ENCODE measurements around the gene ZNF761.
A peak's percentile ranks its signal among the peaks of the same experiment; 100 is the strongest.
"Not testable (repeated sequence)": the region's sequence is repeated elsewhere in the genome, so short reads cannot be mapped to it uniquely, and the experiment has no call there.

Gene ZNF761

DNA sequence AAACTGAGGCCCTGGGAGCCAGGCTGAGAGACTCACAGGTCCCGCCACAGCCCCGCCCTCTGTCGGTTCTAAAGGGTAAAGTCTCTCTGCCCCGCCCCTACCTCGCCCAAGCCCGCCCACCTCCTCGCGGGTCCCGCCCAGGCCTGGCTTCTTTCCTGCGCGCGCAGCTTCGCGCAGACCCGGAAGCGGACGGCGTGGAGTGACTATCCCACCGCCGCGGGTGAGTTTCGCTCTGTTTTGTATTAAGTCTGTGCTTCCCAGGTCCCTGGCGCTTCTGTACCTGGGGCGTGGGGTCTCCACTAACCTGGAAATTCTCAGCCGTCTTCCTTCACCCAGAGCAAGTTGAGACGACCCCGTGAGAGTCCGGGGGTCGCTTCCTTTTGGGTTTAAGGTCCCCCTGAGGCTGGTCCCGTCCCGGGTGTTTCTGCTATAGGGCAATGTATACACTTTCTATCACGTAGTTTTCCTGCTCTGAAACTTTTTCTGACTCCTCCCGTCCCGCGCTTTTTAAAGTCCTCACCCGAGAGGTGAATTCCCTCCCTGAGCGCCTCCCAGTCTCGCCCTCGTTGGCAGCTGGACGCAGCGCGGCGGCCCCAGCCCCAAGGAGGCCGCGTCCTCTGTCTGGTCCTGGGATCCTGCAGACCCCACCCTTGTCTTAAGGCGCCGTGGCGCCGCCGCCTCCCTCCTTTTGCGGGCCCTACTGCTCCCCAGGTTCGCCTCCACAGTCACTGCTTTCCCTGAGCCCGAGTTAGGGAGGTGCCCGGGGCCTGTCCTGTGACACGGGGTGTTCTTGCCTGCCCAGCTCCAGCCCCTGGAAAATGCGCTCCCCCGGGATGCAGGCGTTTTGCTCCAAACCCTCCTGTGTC, 36.6 kb upstream of the ZNF761 start, which contains the start of gene ZNF765:
ZNF765 (plus strand) TSS at position 176 of the 866 bp plus-strand sequence. CDS start 2,867 bp downstream, outside the sequence.
- TF ChIP-seq, protein P1, sequence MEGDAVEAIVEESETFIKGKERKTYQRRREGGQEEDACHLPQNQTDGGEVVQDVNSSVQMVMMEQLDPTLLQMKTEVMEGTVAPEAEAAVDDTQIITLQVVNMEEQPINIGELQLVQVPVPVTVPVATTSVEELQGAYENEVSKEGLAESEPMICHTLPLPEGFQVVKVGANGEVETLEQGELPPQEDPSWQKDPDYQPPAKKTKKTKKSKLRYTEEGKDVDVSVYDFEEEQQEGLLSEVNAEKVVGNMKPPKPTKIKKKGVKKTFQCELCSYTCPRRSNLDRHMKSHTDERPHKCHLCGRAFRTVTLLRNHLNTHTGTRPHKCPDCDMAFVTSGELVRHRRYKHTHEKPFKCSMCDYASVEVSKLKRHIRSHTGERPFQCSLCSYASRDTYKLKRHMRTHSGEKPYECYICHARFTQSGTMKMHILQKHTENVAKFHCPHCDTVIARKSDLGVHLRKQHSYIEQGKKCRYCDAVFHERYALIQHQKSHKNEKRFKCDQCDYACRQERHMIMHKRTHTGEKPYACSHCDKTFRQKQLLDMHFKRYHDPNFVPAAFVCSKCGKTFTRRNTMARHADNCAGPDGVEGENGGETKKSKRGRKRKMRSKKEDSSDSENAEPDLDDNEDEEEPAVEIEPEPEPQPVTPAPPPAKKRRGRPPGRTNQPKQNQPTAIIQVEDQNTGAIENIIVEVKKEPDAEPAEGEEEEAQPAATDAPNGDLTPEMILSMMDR (IDR thresholded peaks at IDR 0.05; ENCODE audit: control extremely low read depth, extremely low read depth, low read depth, missing control alignments) = peak; percentile 35
- peak; percentile 93 for DNase-seq (ENCODE audit: extremely low spot score)
- ChIA-PET POLR2A (no interaction called here), CTCF (no interaction called here)

DNA sequence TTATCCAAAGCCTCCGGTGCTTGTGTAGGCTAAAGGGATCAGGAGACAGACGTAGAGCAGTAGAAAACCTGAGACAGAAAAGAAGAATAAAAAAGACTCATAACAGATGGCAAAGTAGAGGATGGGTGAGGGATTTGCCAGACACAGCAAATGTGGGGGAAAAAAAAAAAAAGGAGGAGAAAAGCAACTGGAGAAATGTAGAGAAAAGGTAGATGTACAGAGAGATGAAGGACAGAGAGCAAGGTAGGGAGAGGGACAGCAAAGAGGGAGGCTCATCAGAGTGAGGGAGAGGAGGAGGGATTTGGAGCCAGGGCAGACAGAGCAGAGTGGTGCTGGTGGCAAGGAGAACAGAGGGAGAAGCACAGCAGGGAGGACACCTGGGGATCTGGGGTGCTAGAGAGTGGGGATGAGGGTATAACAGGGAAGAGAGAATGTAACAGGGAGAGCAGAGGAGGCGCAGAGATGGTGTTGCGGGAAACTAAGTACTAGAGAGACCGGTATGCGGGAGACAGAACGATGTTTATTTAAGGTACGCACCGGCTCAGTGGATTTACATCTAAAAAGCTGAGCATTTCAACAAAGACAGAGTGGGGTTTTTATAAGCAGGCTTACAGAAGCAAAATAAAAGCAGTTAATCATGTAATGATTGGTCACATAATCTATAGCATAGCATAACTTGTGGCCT, 35.8 kb upstream of the ZNF761 start:
- CTCF ChIA-PET; POLR2A ChIA-PET; DNase-seq (ENCODE audit: extremely low spot score): not testable (repeated sequence)

DNA sequence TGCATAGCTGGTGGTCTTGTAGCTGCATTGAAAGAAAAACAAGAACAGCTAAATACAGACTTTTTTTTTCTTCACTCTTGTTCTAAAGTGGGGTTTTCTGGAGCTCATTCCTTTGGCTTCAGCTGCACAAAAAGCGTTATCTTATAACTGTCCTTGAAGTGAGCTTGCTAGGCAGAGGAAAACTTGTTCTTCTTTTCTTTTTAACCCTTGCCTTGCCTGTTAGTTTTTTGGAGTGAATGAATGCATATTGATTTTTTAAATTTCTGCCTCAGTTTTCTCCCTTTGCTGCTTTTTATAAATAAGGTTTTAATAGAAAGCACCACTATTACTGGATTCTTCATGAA, 35.3 kb upstream of the ZNF761 start:
- POLR2A ChIA-PET = no interaction called here
- CTCF ChIA-PET = no interaction called here
- no peak for DNase-seq (ENCODE audit: extremely low spot score)
- TF ChIP-seq, protein P1 (IDR thresholded peaks at IDR 0.05; ENCODE audit: control extremely low read depth, extremely low read depth, low read depth, missing control alignments) = no peak

DNA sequence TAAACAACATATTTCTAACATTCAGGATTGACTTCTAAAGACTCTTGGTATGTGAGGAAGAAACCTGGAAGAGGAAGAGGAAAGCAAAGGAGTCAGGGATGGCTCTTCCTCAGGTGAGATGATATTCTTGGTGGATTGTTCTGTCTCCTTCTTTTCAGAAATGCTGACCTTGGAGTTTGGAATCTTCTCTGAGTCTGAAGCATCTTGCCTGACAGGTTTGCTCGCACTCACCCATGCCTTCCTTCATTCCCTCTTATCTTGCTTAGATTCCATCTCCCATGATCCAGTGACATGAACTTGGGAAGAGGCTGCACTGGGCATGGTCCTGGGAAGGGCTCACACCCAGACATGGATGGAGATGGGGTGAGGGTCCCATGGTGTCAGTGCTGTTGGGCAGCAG, 33.9 kb upstream of the ZNF761 start:
- CTCF ChIA-PET; DNase-seq (ENCODE audit: extremely low spot score); POLR2A ChIA-PET: not testable (repeated sequence)

DNA sequence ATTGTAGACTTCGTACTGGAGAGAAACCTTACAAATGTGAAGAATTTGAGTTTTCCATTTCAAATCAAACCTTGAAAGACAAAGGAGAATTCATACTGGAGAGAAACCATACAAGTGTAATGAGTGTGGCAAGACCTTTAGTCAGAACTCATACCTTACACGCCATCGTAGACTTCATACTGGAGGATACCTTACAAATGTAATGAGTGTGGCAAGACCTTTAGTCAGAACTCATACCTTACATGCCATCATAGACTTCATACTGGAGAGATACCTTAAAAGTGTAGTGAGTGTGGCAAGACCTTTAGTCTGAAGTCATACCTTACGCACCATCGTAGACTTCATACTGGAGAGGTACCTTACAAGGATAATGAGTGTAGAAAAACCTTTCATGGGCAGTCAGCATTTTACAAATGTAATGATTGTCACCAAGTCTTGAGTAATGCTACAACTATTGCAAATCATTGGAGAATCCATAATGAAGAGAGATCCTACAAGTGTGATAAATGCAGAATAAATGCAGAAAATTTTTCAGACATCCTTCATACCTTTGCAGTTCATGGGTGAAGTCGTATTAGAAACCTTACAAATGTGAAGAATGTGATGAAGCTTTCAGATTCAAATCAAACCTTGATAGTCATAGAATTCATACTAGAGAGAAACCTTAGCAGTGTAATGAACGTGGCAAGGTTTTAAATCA, 22.1 kb upstream of the ZNF761 start:
- POLR2A ChIA-PET = no interaction called here
- CTCF ChIA-PET = interaction anchor here (1.4 kb wide), 1 partner anchor 22 kb away, joined by 3 read pairs; no protein-coding TSS in a partner anchor
- TF ChIP-seq, protein P1 (IDR thresholded peaks at IDR 0.05; ENCODE audit: control extremely low read depth, extremely low read depth, low read depth, missing control alignments) = no peak
- DNase-seq (ENCODE audit: extremely low spot score) = no peak

DNA sequence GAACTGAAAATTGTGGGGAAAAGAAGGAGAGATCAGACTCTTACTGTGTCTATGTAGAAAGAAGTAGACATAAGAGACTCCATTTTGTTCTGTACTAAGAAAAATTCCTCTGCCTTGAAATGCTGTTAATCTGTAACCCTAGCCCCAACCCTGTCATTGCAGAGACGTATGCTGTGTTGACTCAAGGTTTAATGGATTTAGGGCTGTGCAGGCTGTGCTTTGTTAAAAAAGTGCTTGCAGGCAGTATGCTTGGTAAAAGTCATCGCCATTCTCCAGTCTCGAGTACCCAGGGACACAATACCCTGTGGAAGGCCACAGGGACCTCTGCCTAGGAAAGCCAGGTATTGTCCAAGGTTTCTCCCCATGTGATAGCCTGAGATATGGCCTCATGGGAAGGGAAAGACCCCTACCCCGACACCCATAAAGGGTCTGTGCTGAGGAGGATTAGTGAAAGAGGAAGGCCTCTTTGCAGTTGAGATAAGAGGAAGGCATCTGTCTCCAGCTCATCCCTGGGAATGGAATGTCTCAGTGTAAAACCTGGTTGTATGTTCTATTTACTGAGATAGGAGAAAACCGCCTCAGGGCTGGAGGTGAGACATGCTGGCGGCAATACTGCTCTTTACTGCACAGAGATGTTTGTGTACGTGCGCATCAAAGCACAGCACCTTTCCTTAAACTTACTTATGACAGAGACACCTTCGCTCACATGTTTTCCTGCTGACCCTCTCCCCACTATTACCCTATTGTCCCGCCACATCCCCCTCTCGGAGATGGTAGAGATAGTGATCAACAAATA, 11.1 kb upstream of the ZNF761 start:
- DNase-seq (ENCODE audit: extremely low spot score); CTCF ChIA-PET; POLR2A ChIA-PET: not testable (repeated sequence)

DNA sequence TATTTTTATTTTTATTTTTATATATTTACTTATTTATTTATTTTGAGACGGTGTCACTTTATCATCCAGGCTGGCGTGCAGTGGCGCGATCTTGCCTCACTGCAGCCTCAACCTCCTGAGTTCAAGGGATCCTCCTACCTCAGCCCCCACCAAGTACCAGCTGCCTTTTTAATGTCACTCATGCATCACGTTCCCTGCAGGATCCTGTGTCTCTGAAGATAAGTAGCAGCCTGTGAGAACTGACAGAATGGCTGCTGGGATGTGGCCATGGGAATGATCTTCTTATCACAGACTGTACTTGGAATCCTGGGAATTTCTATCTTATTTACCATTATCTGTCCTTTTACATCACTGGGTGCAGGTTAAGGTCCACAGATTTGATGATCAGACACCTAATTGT, 9.2 kb upstream of the ZNF761 start:
- ChIA-PET POLR2A (no interaction called here), CTCF (no interaction called here)
- DNase-seq (ENCODE audit: extremely low spot score) = no peak
- TF ChIP-seq, protein P1 (IDR thresholded peaks at IDR 0.05; ENCODE audit: control extremely low read depth, extremely low read depth, low read depth, missing control alignments) = no peak

DNA sequence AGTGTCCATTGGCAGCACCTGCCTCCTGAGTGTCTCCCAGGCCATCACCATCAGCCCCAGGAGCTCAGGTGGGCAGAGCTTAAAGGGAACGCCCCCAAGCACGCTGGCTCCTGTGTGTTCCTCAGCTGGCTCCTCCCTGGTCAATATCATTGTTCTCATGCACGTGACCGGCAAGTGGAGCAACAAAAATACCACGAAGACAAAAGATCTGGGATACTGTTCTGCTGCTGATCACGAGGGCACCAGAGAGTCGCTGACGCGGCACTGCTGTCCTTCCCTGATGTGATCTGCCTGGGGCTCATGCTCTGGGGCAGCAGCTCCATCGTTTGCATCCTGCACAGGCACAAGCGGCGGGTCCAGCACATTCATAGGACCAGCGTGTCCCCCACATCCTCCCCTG, 8.7 kb upstream of the ZNF761 start:
- DNase-seq (ENCODE audit: extremely low spot score); CTCF ChIA-PET; POLR2A ChIA-PET: not testable (repeated sequence)

DNA sequence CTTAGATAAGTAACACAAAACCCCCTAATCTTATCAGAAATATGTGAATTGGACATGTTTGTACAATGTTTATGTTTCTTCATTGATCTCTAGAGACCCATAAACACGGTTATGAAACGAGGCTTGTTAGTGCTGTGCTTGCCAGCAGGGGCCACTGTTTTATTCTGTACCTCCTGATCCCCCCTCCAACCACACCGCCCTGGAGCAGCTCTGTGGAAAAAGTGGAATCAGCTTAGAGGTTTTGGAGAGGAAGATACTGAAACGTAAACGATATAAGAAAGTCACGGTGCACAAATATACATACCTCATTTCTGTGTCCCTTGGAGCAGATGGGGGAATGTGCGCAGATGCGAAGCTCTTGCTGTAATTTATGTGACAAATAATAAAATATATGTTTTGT, 8.1 kb upstream of the ZNF761 start:
- DNase-seq (ENCODE audit: extremely low spot score); CTCF ChIA-PET; POLR2A ChIA-PET: not testable (repeated sequence)
